Nephron progenitor cell (in vitro differentiated cells): ENCODE results near the gene YPEL5.

Experiments
- DNase-seq: peaks from one replicate; pipeline ENCODE4 v3.0.0; 2021
- H3K27ac Mint-ChIP-seq: 2 replicates; pipeline ENCODE4 v1.8.0; 2021; ENCODE audit warnings: mild to moderate bottlenecking, moderate library complexity, mixed read lengths
- H3K27me3 Mint-ChIP-seq: 2 replicates; pipeline ENCODE4 v1.8.0; 2021; ENCODE audit warnings: mild to moderate bottlenecking, low read depth, mixed read lengths; ENCODE audit not compliant: poor library complexity
- H3K36me3 Mint-ChIP-seq: 2 replicates; pipeline ENCODE4 v1.8.0; 2021; ENCODE audit warnings: low read depth, mixed read lengths
- H3K4me1 Mint-ChIP-seq: 2 replicates; pipeline ENCODE4 v1.8.0; 2021; ENCODE audit warnings: mixed read lengths
- H3K4me3 Mint-ChIP-seq: 2 replicates; pipeline ENCODE4 v1.8.0; 2021; ENCODE audit warnings: mild to moderate bottlenecking, moderate library complexity, mixed read lengths
- H3K9me3 Mint-ChIP-seq: 2 replicates; pipeline ENCODE4 v1.8.0; 2021; ENCODE audit warnings: mild to moderate bottlenecking, moderate library complexity, mixed read lengths
- CTCF ChIP-seq: fragments of 200-600 bp; sonication (generic); IDR thresholded peaks from 2 replicates; pipeline ENCODE4 v1.5.0; 2021; ENCODE audit warnings: antibody characterized with exemption

The YPEL5 gene

DNA sequence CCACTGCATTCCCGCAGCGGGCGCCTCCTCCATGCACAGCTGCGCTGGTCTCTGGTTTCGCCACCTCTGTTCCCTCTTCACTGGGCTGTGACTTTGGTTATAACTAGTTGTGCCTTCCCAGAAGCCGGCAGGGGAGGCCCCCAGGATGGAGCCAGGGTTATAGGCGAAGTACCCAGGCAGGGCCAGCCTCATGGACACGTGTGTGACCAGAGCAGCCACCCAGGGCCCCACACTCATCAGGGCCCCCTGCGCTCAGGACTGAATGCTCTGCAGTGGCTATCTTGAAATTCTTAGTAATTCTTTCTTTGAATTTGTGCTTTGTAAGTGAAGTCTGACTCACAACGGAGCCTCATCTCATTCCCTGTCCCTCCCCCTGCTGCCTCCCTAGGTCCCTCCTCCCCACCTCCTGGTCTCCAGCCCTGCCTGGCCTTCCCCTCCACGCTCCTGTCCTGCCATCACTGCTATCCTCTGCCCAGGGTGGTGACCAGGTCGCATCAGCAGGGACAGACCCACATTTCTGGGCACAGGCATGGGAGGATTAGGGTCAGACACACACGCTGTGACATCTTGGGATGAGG is 46.4 kb downstream of the YPEL5 start:
- H3K27me3 Mint-ChIP-seq = peaks cover 12% of the 10 kb centered on the region
- H3K4me1 Mint-ChIP-seq = peaks cover 20% of the 10 kb centered on the region
- H3K36me3 Mint-ChIP-seq = no peaks in the 10 kb centered on the region
- peaks cover 5% of the 10 kb centered on the region for H3K9me3 Mint-ChIP-seq
- no peak for TF ChIP-seq CTCF
- H3K4me3 Mint-ChIP-seq = no peak overlapping the region
- no peak for DNase-seq
- H3K27ac Mint-ChIP-seq = no peak overlapping the region

GRCh38 chr2:30194421-30194820 is 47.6 kb downstream of the YPEL5 start:
- Mint-ChIP-seq H3K36me3 (no peaks in the 10 kb centered on the region), H3K4me1 (peaks cover 20% of the 10 kb centered on the region), H3K9me3 (peaks cover 5% of the 10 kb centered on the region), H3K27ac (no peak overlapping the region), H3K27me3 (peaks cover 12% of the 10 kb centered on the region), H3K4me3 (no peak overlapping the region)
- TF ChIP-seq CTCF = no peak
- no peak for DNase-seq

GRCh38 chr2:30195016-30195415 is 48.2 kb downstream of the YPEL5 start:
- DNase-seq = no peak
- no peak overlapping the region for H3K27ac Mint-ChIP-seq

GRCh38 chr2:30197570-30198192 is 50.9 kb downstream of the YPEL5 start:
- H3K27me3 Mint-ChIP-seq = peaks cover 12% of the 10 kb centered on the region
- peaks cover 11% of the 10 kb centered on the region for H3K4me1 Mint-ChIP-seq
- no peak for TF ChIP-seq CTCF
- no peaks in the 10 kb centered on the region for H3K36me3 Mint-ChIP-seq
- H3K4me3 Mint-ChIP-seq = no peak overlapping the region
- no peak overlapping the region for H3K27ac Mint-ChIP-seq
- DNase-seq = no peak
- no peaks in the 10 kb centered on the region for H3K9me3 Mint-ChIP-seq

More at GRCh38 chr2:30195016-30195415, 48.2 kb downstream of the YPEL5 start:
- peaks cover 5% of the 10 kb centered on the region for H3K9me3 Mint-ChIP-seq
- no peaks in the 10 kb centered on the region for H3K36me3 Mint-ChIP-seq
- peaks cover 12% of the 10 kb centered on the region for H3K27me3 Mint-ChIP-seq
- no peak overlapping the region for H3K4me3 Mint-ChIP-seq
- peaks cover 20% of the 10 kb centered on the region for H3K4me1 Mint-ChIP-seq
- no peak for TF ChIP-seq CTCF

DNA sequence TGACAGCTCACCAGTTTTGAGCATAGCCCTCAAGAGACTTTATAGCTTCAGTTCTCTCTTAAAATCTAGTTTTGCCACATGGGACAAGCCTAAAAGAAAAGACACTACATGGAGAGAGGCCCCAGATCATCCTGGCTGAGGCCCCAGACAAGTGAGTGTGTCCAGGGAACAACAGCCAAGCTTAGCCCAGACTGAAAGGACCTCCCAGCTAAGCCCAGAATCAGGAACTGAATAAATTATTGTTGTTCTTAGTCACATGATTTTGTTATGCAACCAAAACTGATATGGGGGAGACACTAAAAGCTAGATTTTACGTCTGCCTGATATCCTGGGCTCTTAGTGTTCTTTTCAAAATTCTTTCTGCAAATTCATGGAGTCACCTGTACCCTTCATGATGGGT is 55.2 kb downstream of the YPEL5 start:
- no peak for DNase-seq
- Mint-ChIP-seq H3K27me3 (peaks cover 21% of the 10 kb centered on the region), H3K36me3 (no peaks in the 10 kb centered on the region), H3K4me1 (no peaks in the 10 kb centered on the region), H3K4me3 (no peak overlapping the region), H3K9me3 (no peaks in the 10 kb centered on the region), H3K27ac (no peak overlapping the region)
- TF ChIP-seq CTCF = no peak

- H3K27me3 Mint-ChIP-seq = peaks cover 13% of the 10 kb centered on the region
- H3K4me3 Mint-ChIP-seq = no peak overlapping the region
- H3K9me3 Mint-ChIP-seq = no peaks in the 10 kb centered on the region
- no peak for TF ChIP-seq CTCF
- no peaks in the 10 kb centered on the region for H3K4me1 Mint-ChIP-seq
- no peaks in the 10 kb centered on the region for H3K36me3 Mint-ChIP-seq
- no peak for DNase-seq
- no peak overlapping the region for H3K27ac Mint-ChIP-seq
Observed at GRCh38 chr2:30203156-30203555, 56.3 kb downstream of the YPEL5 start.
